ENCODE measurements around the gene LRBA. TPM values are rescaled to one million over a fixed set of nuclear protein-coding genes. Genes with fewer than 3 reads are reported as not detected.

Gene LRBA
- total and polyA plus RNA-seq, 9 of the 15 experiments (the other 6 are each of a cell fraction or from before 2014, with no cell fraction given) = 24.2 to 88.7 (median 59.7) TPM

- no peak for TF ChIP-seq RREB1 (CRISPR knock-in tag; IDR thresholded peaks at IDR 0.05)
- no peak for TF ChIP-seq HES1 (IDR thresholded peaks at IDR 0.05; ENCODE audit: low read depth)
- no peak for TF ChIP-seq ZBTB1 (CRISPR knock-in tag; IDR thresholded peaks at IDR 0.05; ENCODE audit: borderline replicate concordance, low read depth)
- no peak for TF ChIP-seq HSF4 (CRISPR knock-in tag; IDR thresholded peaks at IDR 0.05; ENCODE audit: borderline replicate concordance)
- TF ChIP-seq ZBTB9 (CRISPR knock-in tag; IDR thresholded peaks at IDR 0.05) = no peak
Observed at GRCh38 chr4:150725957-150726523, 289.0 kb downstream of the LRBA start (continued).

Measured in K562 (cell line).